Tibial nerve (tissue), 3 donors: ENCODE measurements around the gene PRCP.

Experiments
- CTCF ChIP-seq, 5 experiments: fragments of 200-600 bp in 3 of 5; fragments of 450-650 bp in 2 of 5; sonication (generic) in 3 of 5; IDR thresholded peaks; one replicate each; pipeline ENCODE4 v1.5.1; 2016 to 2019; ENCODE audit warnings: antibody characterized with exemption in 5 of 5, mild to moderate bottlenecking in 3 of 5, moderate library complexity in 2 of 5
- POLR2A ChIP-seq, 2 donors: fragments of 450-650 bp; IDR thresholded peaks; one replicate each; pipeline ENCODE4 v1.6.1; 2017; ENCODE audit warnings: antibody characterized with exemption in 2 of 2, mild to moderate bottlenecking in 2 of 2, moderate library complexity in 2 of 2

- TF ChIP-seq POLR2A (IDR thresholded peaks at IDR 0.05) (no peak), CTCF (IDR thresholded peaks at IDR 0.05) (no peak)
Measured at GRCh38 chr11:82858133-82858532, 42.1 kb downstream of the PRCP start.
